Coronary artery (tissue), 2 donors: Measurements from ENCODE around the gene DNM2.

Experiments
- DNase-seq: peaks from one replicate; pipeline ENCODE4 v3.0.0-alpha.2; 2017; ENCODE audit warnings: low spot score
- H3K27ac ChIP-seq, 2 donors: fragments of 200-600 bp; sonication (generic); one replicate each; pipeline ENCODE4 v1.5.1; 2016 to 2019
- H3K4me3 ChIP-seq: fragments of 200-600 bp; sonication (generic); 2 replicates; pipeline ENCODE4 v1.5.1; 2016; ENCODE audit warnings: mild to moderate bottlenecking, moderate library complexity
- TF ChIP-seq, protein P1 (sequence below): fragments of 200-600 bp; sonication (generic); IDR thresholded peaks from one replicate; pipeline ENCODE4 v1.5.1; 2019; ENCODE audit warnings: antibody characterized with exemption

DNM2 gene

DNA sequence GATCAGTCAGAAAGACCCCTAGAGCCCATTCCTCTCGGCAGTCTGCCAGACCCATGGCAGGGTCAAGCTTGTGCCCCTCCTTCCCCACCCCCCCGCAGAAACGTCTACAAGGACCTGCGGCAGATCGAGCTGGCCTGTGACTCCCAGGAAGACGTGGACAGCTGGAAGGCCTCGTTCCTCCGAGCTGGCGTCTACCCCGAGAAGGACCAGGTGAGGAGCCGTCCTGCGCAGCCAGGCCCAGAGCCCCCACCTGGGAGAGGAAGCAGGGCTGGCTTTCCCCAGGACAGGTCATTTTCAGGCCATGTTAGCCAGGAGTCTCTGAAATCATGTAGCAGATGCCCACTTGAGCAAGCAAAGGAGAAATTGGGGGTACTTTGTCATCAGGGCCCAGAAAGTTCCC is 105.8 kb downstream of the DNM2 start:
- no peak overlapping the region for H3K4me3 ChIP-seq
- DNase-seq: no peak
- TF ChIP-seq, protein P1, sequence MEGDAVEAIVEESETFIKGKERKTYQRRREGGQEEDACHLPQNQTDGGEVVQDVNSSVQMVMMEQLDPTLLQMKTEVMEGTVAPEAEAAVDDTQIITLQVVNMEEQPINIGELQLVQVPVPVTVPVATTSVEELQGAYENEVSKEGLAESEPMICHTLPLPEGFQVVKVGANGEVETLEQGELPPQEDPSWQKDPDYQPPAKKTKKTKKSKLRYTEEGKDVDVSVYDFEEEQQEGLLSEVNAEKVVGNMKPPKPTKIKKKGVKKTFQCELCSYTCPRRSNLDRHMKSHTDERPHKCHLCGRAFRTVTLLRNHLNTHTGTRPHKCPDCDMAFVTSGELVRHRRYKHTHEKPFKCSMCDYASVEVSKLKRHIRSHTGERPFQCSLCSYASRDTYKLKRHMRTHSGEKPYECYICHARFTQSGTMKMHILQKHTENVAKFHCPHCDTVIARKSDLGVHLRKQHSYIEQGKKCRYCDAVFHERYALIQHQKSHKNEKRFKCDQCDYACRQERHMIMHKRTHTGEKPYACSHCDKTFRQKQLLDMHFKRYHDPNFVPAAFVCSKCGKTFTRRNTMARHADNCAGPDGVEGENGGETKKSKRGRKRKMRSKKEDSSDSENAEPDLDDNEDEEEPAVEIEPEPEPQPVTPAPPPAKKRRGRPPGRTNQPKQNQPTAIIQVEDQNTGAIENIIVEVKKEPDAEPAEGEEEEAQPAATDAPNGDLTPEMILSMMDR: no peak

GRCh38 chr19:10826231-10826630 is 108.4 kb downstream of the DNM2 start:
- TF ChIP-seq, protein P1: no peak
- DNase-seq: no peak
- H3K27ac ChIP-seq: no peak overlapping the region
- no peak overlapping the region for H3K4me3 ChIP-seq

More for the DNA sequence above, 105.8 kb downstream of the DNM2 start:
- no peak overlapping the region for H3K27ac ChIP-seq

GRCh38 chr19:10826846-10827245 is 109.0 kb downstream of the DNM2 start:
- TF ChIP-seq, protein P1: no peak
- no peak for DNase-seq
- no peak overlapping the region for H3K4me3 ChIP-seq
- no peak overlapping the region for H3K27ac ChIP-seq

- TF ChIP-seq, protein P1: no peak
- Histone ChIP-seq H3K4me3 (no peak overlapping the region), H3K27ac (no peak overlapping the region)
- DNase-seq: no peak
Observed at GRCh38 chr19:10828981-10829821, 111.3 kb downstream of the DNM2 start.

DNA sequence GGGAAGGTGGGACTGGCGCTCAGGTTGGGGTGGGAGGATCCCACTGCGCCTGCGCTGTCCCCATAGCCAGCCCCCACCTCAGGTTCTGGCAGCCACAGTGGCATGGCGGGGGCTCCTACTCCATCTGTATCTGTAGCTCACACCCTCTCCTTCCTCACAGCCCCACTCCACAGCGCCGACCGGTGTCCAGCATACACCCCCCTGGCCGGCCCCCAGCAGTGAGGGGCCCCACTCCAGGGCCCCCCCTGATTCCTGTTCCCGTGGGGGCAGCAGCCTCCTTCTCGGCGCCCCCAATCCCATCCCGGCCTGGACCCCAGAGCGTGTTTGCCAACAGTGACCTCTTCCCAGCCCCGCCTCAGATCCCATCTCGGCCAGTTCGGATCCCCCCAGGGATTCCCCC is 112.1 kb downstream of the DNM2 start:
- no peak overlapping the region for H3K27ac ChIP-seq
- TF ChIP-seq, protein P1: no peak
- no peak overlapping the region for H3K4me3 ChIP-seq
- no peak for DNase-seq

GRCh38 chr19:10830370-10830769 is 112.5 kb downstream of the DNM2 start:
- TF ChIP-seq, protein P1: no peak
- Histone ChIP-seq H3K27ac (no peak overlapping the region), H3K4me3 (no peak overlapping the region)
- no peak for DNase-seq
